Thyroid gland (tissue), 4 donors: ENCODE results near the gene UST. TPM values are rescaled to one million over a fixed set of nuclear protein-coding genes. Genes with fewer than 3 reads are reported as not detected.

ENCODE experiments used
- DNase-seq, 2 donors: peaks; one replicate each; pipeline ENCODE4 v3.0.0-alpha.2; 2019
- H3K27ac ChIP-seq, 3 donors: fragments of 200-600 bp; sonication (generic); 1 replicate in 2 of 3; 2 replicates in 1 of 3; pipeline ENCODE4 v1.5.1; 2016 to 2019; ENCODE audit warnings: mild to moderate bottlenecking in 1 of 3, moderate library complexity in 1 of 3
- H3K27me3 ChIP-seq: fragments of 200-600 bp; sonication (generic); one replicate; pipeline ENCODE4 v1.5.1; 2019
- H3K36me3 ChIP-seq, 2 donors: fragments of 200-600 bp; sonication (generic); one replicate each; pipeline ENCODE4 v1.5.1; 2016 to 2019
- H3K4me1 ChIP-seq, 2 donors: fragments of 200-600 bp; sonication (generic); one replicate each; pipeline ENCODE4 v1.5.1; 2017 to 2019
- H3K4me3 ChIP-seq, 3 donors: fragments of 200-600 bp; sonication (generic); replicated peaks in 1 of 3; 1 replicate in 2 of 3; 2 replicates in 1 of 3; pipeline ENCODE4 v1.5.1; 2016; ENCODE audit warnings: mild to moderate bottlenecking in 1 of 3
- H3K9me3 ChIP-seq: fragments of 200-600 bp; sonication (generic); one replicate; pipeline ENCODE4 v1.5.1; 2017
- CTCF ChIP-seq, 6 experiments: fragments of 200-600 bp in 3 of 6; fragments of 450-650 bp in 3 of 6; sonication (generic) in 3 of 6; IDR thresholded peaks; one replicate each; pipeline ENCODE4 v1.5.1; 2016 to 2019; ENCODE audit warnings: antibody characterized with exemption in 6 of 6, mild to moderate bottlenecking in 2 of 6, inconsistent platforms in 1 of 6, moderate library complexity in 1 of 6
- POLR2A ChIP-seq, 2 donors: fragments of 450-650 bp; IDR thresholded peaks; one replicate each; pipeline ENCODE4 v1.6.1; 2017; ENCODE audit warnings: antibody characterized with exemption in 2 of 2, mild to moderate bottlenecking in 2 of 2, moderate library complexity in 1 of 2
- WGBS, 2 donors: methylation state at CpG; one replicate each; pipeline ENCODE4 v1.1.5; 2017; 5-methylcytosine and 5-hydroxymethylcytosine counted together
- intact Hi-C: fragments of 100-400 bp; cut with DNase I; formaldehyde crosslinking; loops from one replicate; pipeline ENCODE4 v1.15.1; 2023
- total RNA-seq, 4 donors: library from RNA; depleted of rRNA; stranded (reverse); fragments of >200 nt; gene quantifications; one replicate each; pipeline ENCODE4 v1.2.3, GENCODE V29; 2016

Gene UST
- total RNA-seq, 4 donors from 2014 or later: 73.4 to 91.2 (median 81.4) TPM

- TF ChIP-seq POLR2A (IDR thresholded peaks at IDR 0.05) (no peak), CTCF (IDR thresholded peaks at IDR 0.05) (no peak)
Measured at GRCh38 chr6:148996815-148997214, 250.0 kb downstream of the UST start.

GRCh38 chr6:148997865-148998264 lies 251.0 kb downstream of the UST start:
- Histone ChIP-seq H3K36me3 (no peaks in the 10 kb centered on the region), H3K27ac (peak overlapping the region; percentile 28 to 68 (median 46)), H3K4me3 (no peak overlapping the region), H3K27me3 (no peaks in the 10 kb centered on the region), H3K4me1 (peaks cover 42 to 54% of the 10 kb centered on the region in 2 donors), H3K9me3 (no peaks in the 10 kb centered on the region)
- intact Hi-C loops: no loop called here
- 67 to 71% methylated on average over 3 of the region's 3 CpGs for whole genome bisulfite sequencing, 2 donors
- TF ChIP-seq POLR2A (IDR thresholded peaks at IDR 0.05) (no peak), CTCF (IDR thresholded peaks at IDR 0.05) (no peak)
- DNase-seq: no peak

More at GRCh38 chr6:148996815-148997214, 250.0 kb downstream of the UST start:
- H3K36me3 ChIP-seq: no peaks in the 10 kb centered on the region
- intact Hi-C loops: no loop called here
- peaks cover 42 to 54% of the 10 kb centered on the region in 2 donors for H3K4me1 ChIP-seq
- peak overlapping the region; percentile 46 to 68 (median 57) for H3K27ac ChIP-seq
- 36 to 38% methylated on average over 1 of the region's 1 CpG for WGBS, 2 donors
- H3K27me3 ChIP-seq: no peaks in the 10 kb centered on the region
- H3K4me3 ChIP-seq: no peak overlapping the region
- DNase-seq: no peak
- no peaks in the 10 kb centered on the region for H3K9me3 ChIP-seq

GRCh38 chr6:148998704-148999103 lies 251.9 kb downstream of the UST start:
- peak; percentile 84 to 89 for DNase-seq
- intact Hi-C loops: no loop called here
- 69 to 86% methylated on average over 2 to 4 of the region's 4 CpGs for WGBS, 2 donors
- no peak for TF ChIP-seq POLR2A (IDR thresholded peaks at IDR 0.05)
- no peak for TF ChIP-seq CTCF (IDR thresholded peaks at IDR 0.05)
- H3K27ac ChIP-seq: peak overlapping the region in 2 of 3 donors; percentile 46 to 86
- no peaks in the 10 kb centered on the region for H3K36me3 ChIP-seq
- H3K4me3 ChIP-seq: no peak overlapping the region
- H3K4me1 ChIP-seq: peaks cover 42 to 54% of the 10 kb centered on the region in 2 donors
- no peaks in the 10 kb centered on the region for H3K27me3 ChIP-seq
- H3K9me3 ChIP-seq: no peaks in the 10 kb centered on the region

- 6 to 11% methylated on average over 1 of the region's 1 CpG for WGBS, 2 donors
- Histone ChIP-seq H3K27ac (peak overlapping the region; percentile 74 to 86 (median 79)), H3K4me3 (no peak overlapping the region), H3K4me1 (peaks cover 42 to 54% of the 10 kb centered on the region in 2 donors), H3K36me3 (no peaks in the 10 kb centered on the region), H3K9me3 (no peaks in the 10 kb centered on the region), H3K27me3 (no peaks in the 10 kb centered on the region)
- TF ChIP-seq CTCF (IDR thresholded peaks at IDR 0.05): no peak
- no peak for TF ChIP-seq POLR2A (IDR thresholded peaks at IDR 0.05)
- intact Hi-C loops: no loop called here
- no peak for DNase-seq
Measured at GRCh38 chr6:148999501-148999900, 252.7 kb downstream of the UST start.

- H3K9me3 ChIP-seq: no peaks in the 10 kb centered on the region
- no peaks in the 10 kb centered on the region for H3K36me3 ChIP-seq
- peaks cover 42 to 54% of the 10 kb centered on the region in 2 donors for H3K4me1 ChIP-seq
- peak overlapping the region; percentile 74 to 86 (median 79) for H3K27ac ChIP-seq
- DNase-seq: peak; percentile 92 to 93
- no peaks in the 10 kb centered on the region for H3K27me3 ChIP-seq
- no peak for TF ChIP-seq POLR2A (IDR thresholded peaks at IDR 0.05)
- no peak for TF ChIP-seq CTCF (IDR thresholded peaks at IDR 0.05)
- H3K4me3 ChIP-seq: no peak overlapping the region
- intact Hi-C loops: no loop called here
- 57 to 58% methylated on average over 3 of the region's 3 CpGs for WGBS, 2 donors
Measured at GRCh38 chr6:148999929-149000468, 253.2 kb downstream of the UST start.
